Activated naive CD8-positive, alpha-beta T cell (primary cell): ENCODE results near the gene SPINK4.

Source experiments
- H3K27ac Mint-ChIP-seq: one replicate; pipeline ENCODE4 v1.8.0; 2021; ENCODE audit warnings: mixed read lengths
- H3K27me3 Mint-ChIP-seq: one replicate; pipeline ENCODE4 v1.8.0; 2021; ENCODE audit warnings: mixed read lengths
- H3K36me3 Mint-ChIP-seq: one replicate; pipeline ENCODE4 v1.8.0; 2021; ENCODE audit warnings: mixed read lengths
- H3K4me1 Mint-ChIP-seq: one replicate; pipeline ENCODE4 v1.8.0; 2021; ENCODE audit warnings: low read depth, mixed read lengths
- H3K4me3 Mint-ChIP-seq: one replicate; pipeline ENCODE4 v1.8.0; 2021; ENCODE audit warnings: mild to moderate bottlenecking, mixed read lengths
- H3K9me3 Mint-ChIP-seq: one replicate; pipeline ENCODE4 v1.8.0; 2021; ENCODE audit warnings: low read depth, mixed read lengths

Gene SPINK4

DNA sequence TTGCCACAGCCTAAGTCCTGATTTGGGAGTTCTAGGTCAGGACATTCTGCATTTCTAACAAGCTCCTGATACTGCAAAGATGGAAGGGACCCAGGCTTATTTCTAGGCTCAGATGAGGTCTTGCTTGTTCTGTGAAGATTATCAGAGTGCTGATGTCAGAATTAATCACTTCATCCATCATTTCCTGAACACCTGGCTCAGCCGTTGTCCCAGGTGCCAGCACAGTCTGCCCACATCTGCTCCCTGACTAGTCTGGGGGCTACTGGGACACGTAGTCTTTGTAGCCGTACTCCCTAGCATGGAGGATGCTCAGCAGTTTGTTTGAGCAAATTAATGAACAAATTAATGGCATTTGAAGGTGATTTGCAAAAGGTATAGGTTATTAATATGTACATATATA lies 17.9 kb upstream of the SPINK4 start:
- H3K27ac Mint-ChIP-seq = no peak overlapping the region
- H3K27me3 Mint-ChIP-seq = no peaks in the 10 kb centered on the region
- no peak overlapping the region for H3K4me3 Mint-ChIP-seq
- H3K4me1 Mint-ChIP-seq = peaks cover 15% of the 10 kb centered on the region
- no peaks in the 10 kb centered on the region for H3K36me3 Mint-ChIP-seq
- no peaks in the 10 kb centered on the region for H3K9me3 Mint-ChIP-seq

DNA sequence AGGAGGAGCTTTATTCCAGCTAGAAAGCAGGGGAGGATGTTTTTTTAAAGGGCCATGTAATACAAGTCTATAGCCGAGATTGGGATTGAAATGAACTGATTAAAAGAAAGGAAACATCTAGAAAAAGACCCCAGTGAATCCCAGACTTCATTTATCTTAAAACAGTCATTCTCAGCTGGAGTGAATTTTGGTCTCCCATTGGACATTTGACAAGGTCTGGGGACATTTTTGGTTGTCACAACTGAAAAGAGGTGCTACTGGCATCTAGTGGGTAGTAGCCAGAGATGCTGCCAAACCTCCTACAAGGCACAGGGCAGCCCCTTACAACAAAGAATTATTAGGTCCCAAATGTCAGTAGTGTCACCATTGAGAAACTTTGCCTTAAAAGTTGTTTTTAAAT lies 16.3 kb upstream of the SPINK4 start:
- Mint-ChIP-seq H3K9me3 (no peaks in the 10 kb centered on the region), H3K27me3 (no peaks in the 10 kb centered on the region), H3K27ac (no peak overlapping the region), H3K36me3 (no peaks in the 10 kb centered on the region), H3K4me1 (peaks cover 15% of the 10 kb centered on the region), H3K4me3 (no peak overlapping the region)

DNA sequence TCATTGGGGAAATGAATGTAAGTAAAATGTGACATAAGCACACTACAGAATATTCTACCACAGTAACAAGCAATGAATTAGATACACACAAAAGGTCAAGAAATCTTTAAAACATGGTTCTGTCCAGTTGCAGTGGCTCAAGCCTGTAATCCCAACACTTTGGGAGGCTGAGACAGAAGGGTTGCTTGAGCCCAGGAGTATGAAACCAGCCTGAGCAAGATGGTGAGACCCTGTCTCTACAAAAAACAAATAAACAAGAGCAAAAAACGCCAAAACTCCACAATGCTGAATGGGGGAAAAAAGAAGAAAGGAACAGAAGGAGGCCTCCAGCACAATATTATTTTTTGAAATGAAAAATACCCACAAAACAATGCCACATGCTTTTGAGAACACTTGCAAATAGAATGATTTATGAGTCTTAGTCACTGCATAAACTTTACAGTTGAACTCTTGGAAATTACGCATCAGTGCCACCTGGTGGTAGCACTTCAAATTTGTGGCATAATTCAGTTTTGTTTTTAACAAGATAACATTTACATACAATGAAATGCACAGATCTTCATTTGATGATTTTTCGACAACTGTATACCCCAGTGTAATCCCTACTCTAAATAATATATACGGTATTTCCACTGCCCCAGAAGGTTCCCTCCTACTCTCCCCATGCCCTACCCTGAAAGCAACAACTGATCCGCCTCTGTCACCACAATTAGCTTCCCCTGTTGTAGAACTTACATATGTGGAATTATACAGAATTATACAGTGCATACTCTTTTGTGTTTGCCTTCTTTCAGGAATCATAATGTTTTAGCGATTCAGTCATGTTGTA lies 14.4 kb upstream of the SPINK4 start:
- Mint-ChIP-seq H3K9me3 (no peaks in the 10 kb centered on the region), H3K27me3 (no peaks in the 10 kb centered on the region), H3K4me1 (peaks cover 15% of the 10 kb centered on the region), H3K27ac (no peak overlapping the region), H3K36me3 (no peaks in the 10 kb centered on the region), H3K4me3 (no peak overlapping the region)

DNA sequence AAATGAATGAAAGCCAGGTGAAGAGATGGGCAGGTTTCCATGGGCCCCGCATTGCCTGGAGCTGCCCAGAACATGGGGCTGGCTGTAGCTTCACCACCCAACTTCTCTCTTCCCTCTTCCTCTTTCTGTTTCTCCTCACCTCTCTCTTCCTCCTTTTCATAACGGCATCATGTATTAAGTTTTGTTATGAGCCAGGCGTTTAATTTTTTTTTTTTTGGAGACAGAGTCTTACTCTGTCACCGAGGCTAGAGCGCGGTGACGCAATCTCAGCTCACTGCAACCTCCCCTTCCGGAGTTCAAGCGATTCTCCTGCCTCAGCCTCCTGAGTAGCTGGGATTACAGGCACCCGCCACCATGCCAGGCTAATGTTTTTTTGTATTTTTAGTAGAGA lies 13.0 kb upstream of the SPINK4 start:
- Mint-ChIP-seq H3K27ac (no peak overlapping the region), H3K4me1 (peaks cover 9% of the 10 kb centered on the region), H3K4me3 (no peak overlapping the region), H3K36me3 (no peaks in the 10 kb centered on the region), H3K9me3 (no peaks in the 10 kb centered on the region), H3K27me3 (no peaks in the 10 kb centered on the region)

DNA sequence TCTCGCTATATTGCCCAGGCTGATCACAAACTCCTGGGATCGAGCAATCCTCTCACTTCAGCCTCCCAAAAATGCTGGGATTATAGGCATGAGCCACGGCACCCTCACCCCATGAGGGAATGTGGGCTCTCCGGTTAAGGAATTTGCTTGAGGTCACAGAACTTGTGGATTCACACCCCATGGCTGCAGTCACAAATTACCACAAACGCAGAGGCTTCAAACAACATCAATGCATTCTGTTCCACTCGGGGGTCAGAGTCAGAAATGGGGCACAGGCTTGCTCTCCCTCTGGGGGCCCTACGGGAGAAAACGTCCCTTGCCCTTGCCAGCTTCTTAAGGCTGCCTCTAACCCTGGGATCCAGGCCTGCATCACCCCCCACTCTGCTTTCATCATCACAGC lies 12.2 kb upstream of the SPINK4 start:
- Mint-ChIP-seq H3K27ac (no peak overlapping the region), H3K36me3 (no peaks in the 10 kb centered on the region), H3K4me3 (no peak overlapping the region), H3K9me3 (no peaks in the 10 kb centered on the region), H3K27me3 (no peaks in the 10 kb centered on the region), H3K4me1 (peaks cover 9% of the 10 kb centered on the region)

DNA sequence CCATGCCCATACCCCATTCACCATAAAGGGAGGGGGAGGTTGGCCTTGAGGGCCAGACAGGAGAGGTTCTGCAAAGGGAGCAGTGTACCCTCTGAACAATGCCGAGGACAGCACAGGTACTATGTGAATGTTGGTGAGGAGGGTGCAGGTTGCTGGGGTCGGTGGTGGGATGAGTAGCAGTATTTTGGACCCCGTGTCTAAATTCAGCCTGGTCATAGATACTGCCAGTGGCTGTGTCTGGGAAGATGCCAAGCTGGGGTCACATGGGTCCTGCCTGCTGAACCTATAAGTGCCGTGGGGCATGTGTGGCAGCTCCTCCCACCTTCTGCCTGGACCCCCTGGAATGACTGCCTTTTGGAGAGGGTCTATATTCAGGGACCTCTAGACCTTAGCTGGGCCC lies 11.4 kb upstream of the SPINK4 start:
- no peaks in the 10 kb centered on the region for H3K9me3 Mint-ChIP-seq
- no peak overlapping the region for H3K4me3 Mint-ChIP-seq
- H3K27me3 Mint-ChIP-seq = no peaks in the 10 kb centered on the region
- H3K36me3 Mint-ChIP-seq = no peaks in the 10 kb centered on the region
- no peak overlapping the region for H3K27ac Mint-ChIP-seq
- H3K4me1 Mint-ChIP-seq = peaks cover 9% of the 10 kb centered on the region

DNA sequence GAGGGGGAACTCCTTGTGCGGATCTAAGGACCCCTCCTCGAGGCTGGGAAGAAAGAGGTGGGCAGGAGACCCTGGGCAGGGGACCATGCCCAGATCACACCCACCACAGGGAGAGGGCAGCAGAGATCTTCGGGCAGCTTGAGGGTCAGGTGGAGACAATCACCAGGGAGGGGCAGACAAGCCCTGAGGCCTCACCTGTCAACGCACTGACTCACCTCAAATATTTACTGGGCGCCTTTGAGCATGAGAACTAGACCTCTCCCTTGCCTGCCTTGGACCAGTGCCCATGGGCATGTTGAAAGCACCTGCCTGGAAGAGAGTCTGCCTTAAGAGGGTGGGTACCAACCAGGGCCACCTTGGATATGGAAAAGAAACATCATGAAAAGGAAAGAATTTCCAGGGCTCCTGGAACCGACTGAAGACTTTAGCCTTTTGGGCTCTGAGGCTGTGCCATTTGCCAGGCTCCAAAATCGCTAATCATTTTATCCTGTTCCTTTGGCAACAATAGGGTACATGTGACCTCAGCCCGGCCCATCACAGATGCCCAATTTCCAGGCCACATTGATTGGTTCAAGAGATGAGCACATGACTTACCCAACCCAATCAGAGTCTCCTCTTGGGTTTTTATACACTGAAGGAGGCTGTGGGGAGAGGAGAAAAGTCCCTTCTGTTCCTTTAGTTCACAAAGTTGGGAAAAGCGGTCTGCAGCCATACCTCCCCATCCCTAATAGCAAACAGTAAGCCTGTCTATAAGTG lies 10.4 kb upstream of the SPINK4 start:
- Mint-ChIP-seq H3K27me3 (no peaks in the 10 kb centered on the region), H3K36me3 (no peaks in the 10 kb centered on the region), H3K27ac (no peak overlapping the region), H3K4me3 (no peak overlapping the region), H3K9me3 (no peaks in the 10 kb centered on the region), H3K4me1 (peaks cover 9% of the 10 kb centered on the region)

DNA sequence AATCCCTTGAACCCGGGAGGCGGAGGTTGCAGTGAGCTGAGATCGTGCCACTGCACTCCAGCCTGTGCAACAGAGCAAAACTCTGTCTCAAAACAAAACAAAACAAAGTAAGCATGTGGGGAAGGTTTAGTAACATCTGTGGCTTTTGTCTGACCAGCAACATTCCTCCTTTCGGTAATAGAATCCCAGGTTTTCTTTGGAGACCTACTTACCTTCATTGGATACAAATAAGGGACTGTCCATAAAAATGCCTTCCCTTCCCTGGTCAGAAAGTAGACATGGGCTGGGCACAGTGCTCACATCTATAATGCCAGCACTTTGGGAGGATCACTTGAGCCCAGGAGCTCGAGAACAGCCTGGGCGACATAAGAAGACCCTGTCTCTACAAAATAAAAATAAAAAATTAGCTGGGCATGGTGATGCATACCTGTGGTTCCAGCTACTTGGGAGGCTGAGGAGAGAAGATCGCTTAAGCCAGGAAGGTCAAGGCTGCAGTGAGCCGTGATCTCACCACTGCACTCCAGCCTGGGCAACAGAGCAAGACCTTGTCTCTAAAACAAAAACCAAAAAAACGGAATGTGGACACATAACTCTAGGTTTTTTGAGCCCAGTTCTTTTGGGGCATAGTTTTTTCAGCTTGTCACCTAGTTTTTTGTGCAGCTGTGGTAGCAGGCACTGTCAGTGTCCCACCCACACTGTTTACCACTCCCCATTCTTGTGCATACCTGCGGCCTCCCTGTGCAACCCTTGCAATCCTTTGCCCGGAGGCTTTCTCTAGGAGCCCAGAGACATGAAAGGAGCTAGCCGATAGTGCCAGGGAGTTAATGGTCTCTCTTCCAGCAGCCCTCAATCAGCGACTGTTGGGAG lies 9.0 kb upstream of the SPINK4 start:
- Mint-ChIP-seq H3K27me3 (no peaks in the 10 kb centered on the region), H3K4me3 (no peak overlapping the region), H3K27ac (no peak overlapping the region), H3K4me1 (no peaks in the 10 kb centered on the region), H3K36me3 (no peaks in the 10 kb centered on the region), H3K9me3 (no peaks in the 10 kb centered on the region)

DNA sequence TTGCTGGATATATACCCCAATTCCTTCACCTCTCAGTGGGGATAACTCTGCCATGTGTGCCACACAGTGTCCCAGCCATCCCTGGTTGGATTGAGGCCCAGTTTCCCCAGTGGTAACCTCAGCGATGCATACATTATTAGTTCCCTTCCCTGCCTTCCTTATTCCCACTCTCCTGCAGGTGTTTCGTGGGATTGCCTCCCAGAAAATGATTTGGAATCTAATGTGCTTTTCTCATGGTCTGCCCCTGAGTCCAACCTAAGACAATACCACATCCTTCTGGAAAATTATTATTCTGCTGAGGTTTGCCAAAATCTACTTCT lies 8.4 kb upstream of the SPINK4 start:
- Mint-ChIP-seq H3K4me3 (no peak overlapping the region), H3K27ac (no peak overlapping the region)

DNA sequence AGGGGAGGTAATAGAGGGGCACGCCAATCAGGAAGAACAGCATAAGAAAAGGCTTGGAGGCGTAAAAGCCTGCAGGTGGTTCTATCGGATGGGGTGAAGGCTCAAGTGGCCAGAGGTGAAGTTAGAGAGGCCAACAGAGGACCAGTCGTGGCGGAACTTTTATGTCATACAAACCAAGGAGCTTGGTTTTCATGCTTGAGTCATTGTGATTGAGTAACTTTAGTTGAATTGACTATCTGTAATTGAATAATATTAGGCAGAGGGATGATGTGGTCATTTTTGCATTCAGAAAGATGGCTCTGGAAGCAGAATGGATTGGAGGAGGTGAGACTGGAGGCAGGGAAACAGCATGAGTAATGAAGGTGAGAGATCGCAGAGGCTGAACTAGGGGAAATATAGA lies 7.2 kb upstream of the SPINK4 start:
- H3K9me3 Mint-ChIP-seq = no peaks in the 10 kb centered on the region
- H3K4me3 Mint-ChIP-seq = no peak overlapping the region
- no peaks in the 10 kb centered on the region for H3K36me3 Mint-ChIP-seq
- no peaks in the 10 kb centered on the region for H3K27me3 Mint-ChIP-seq
- H3K4me1 Mint-ChIP-seq = no peaks in the 10 kb centered on the region
- H3K27ac Mint-ChIP-seq = no peak overlapping the region

More for the DNA sequence above, 8.4 kb upstream of the SPINK4 start:
- Mint-ChIP-seq H3K4me1 (no peaks in the 10 kb centered on the region), H3K27me3 (no peaks in the 10 kb centered on the region), H3K36me3 (no peaks in the 10 kb centered on the region), H3K9me3 (no peaks in the 10 kb centered on the region)

DNA sequence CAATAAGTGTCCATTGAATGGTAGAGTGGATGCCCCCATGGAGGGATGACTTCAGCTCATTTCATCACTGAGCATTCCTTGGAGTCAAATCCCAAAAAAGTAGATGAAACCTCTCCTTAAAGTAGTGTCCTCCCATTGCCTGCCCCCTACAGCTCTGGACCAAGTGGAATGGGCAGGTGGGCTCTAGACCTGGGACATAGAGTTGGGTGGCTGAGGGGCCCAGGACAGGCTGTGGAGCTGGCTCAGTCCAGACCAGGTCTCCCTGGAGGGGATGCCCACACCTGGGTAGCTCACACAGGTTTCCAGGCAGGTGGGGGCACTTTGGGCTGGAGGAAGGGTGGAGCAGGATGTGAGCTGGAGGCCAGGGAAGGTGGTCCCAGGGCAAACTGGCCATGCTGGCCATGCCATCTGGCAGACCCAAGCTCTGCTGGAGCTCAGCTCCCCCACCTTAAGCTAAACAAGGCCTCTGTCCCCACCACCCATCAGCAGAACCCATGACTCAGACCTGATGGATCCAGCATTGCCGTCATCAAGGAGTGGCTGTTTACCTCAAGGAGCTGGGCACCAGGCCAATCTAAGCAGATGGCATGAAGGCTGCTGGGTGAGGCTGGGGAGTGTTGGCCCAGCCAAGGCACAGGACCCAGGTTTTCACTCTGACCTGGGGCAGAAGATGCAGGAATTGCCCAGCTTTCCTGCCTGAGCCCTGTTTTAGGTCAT lies 6.2 kb upstream of the SPINK4 start:
- H3K4me3 Mint-ChIP-seq = no peak overlapping the region
- no peak overlapping the region for H3K27ac Mint-ChIP-seq
- no peaks in the 10 kb centered on the region for H3K27me3 Mint-ChIP-seq
- no peaks in the 10 kb centered on the region for H3K9me3 Mint-ChIP-seq
- H3K4me1 Mint-ChIP-seq = no peaks in the 10 kb centered on the region
- no peaks in the 10 kb centered on the region for H3K36me3 Mint-ChIP-seq

DNA sequence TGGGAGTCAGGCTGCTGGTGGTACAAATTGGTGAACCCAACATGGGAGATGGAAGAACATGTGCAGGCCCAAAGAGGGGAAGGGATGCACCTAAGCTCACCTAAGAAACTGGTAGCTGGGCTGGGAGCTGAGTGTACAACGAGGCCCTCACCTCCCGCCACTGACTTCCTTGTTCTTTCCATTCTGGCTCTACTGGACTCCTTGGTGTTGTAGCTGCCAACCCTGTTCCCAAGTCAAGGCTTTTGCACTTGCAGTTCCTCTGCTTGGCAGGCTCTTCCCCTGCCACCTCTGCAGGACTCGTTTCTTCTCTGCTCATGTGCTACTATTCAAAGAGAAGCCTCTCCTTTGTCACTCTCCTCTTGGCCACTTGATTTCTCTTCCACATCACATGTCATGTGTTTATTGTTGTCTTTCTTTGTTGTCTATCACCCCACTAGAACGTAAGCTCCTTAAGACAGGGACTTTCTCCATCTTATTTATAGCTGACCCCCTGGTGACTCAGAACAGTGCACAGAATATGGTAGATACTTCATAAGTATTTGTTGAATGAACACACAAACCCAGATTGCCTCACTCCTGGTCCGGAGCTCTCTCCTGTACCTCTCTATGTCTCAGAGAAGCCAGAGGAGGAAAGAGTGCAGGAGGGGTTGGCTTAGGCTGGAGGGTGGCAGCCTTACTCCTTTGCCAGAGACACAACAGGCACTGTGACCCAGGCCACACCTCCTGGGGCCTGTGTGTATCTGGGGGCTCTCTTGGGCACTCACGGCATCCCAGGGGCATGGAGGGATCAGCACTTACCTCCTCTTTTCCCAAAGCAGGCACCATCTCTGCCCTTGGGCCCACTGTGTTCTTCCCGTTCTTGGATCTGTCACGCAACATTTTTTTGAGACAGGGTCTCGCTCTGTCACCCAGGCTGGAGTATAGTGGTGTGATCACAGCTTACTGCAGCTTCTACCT lies 5.2 kb upstream of the SPINK4 start:
- H3K27ac Mint-ChIP-seq = no peak overlapping the region
- H3K27me3 Mint-ChIP-seq = no peaks in the 10 kb centered on the region
- H3K9me3 Mint-ChIP-seq = no peaks in the 10 kb centered on the region
- peaks cover 3% of the 10 kb centered on the region for H3K4me1 Mint-ChIP-seq
- H3K4me3 Mint-ChIP-seq = no peak overlapping the region
- H3K36me3 Mint-ChIP-seq = no peaks in the 10 kb centered on the region

DNA sequence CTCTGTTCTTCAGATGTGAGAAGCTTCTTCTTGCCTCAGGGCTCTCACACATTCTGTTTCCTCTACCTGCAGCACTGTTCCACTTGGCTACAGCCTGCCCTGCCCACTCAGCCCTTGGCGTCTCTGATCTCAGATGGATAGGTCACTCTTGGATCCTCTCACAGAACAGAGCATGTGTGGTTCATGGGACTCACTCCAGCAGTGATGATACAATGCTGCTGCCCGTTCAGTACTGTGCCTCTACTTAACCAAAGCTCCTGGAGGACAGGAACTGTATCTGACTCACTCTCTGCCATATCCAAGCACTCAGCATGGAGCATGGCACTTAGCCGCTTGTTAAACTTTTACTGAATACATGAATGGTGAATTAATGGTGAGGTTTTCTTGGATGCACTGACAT lies 3.4 kb upstream of the SPINK4 start:
- Mint-ChIP-seq H3K27ac (no peak overlapping the region), H3K4me3 (no peak overlapping the region), H3K27me3 (no peaks in the 10 kb centered on the region), H3K36me3 (no peaks in the 10 kb centered on the region), H3K4me1 (peaks cover 5% of the 10 kb centered on the region), H3K9me3 (no peaks in the 10 kb centered on the region)

DNA sequence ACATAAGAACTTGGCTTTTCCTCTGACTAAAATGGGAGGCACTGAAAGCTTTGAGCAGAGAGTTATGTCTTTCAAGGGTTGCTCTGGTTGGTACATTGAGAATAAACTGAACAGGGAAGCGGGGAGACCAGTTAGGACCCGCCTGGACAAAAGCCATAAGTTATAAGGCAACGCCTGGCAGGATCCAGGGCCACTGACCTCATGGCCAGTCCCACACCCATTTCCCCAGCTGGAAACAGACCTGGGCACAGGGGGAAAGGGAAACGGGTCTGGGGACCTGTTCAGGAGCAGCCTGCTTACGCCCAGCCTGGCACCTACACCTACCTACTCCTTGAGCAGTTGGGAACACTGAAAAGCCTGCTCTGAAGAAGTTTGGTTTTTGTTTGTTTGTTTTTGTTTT lies 1.3 kb downstream of the SPINK4 start:
- Mint-ChIP-seq H3K36me3 (no peaks in the 10 kb centered on the region), H3K9me3 (no peaks in the 10 kb centered on the region)

More for the DNA sequence above, 1.3 kb downstream of the SPINK4 start:
- peaks cover 5% of the 10 kb centered on the region for H3K4me1 Mint-ChIP-seq
- no peak overlapping the region for H3K4me3 Mint-ChIP-seq
- no peaks in the 10 kb centered on the region for H3K27me3 Mint-ChIP-seq
- H3K27ac Mint-ChIP-seq = no peak overlapping the region
